Breast epithelium (tissue), 4 donors: ENCODE data around the gene EIF4H. TPM values are rescaled to one million over a fixed set of nuclear protein-coding genes. Genes with fewer than 3 reads are reported as not detected.
"Not testable (repeated sequence)": the region's sequence is repeated elsewhere in the genome, so short reads cannot be mapped to it uniquely, and the experiment has no call there.

Experiments
- DNase-seq, 2 donors: peaks; one replicate each; pipeline ENCODE4 v3.0.0-alpha.2; 2019; ENCODE audit warnings: low spot score in 2 of 2
- H3K27ac ChIP-seq, 2 donors: fragments of 200-600 bp; sonication (generic) in 1 of 2; one replicate each; pipeline ENCODE4 v1.5.1; 2016 to 2019; ENCODE audit warnings: mild to moderate bottlenecking in 1 of 2
- H3K27me3 ChIP-seq, 2 donors: fragments of 200-600 bp; sonication (generic) in 1 of 2; one replicate each; pipeline versions ENCODE4 v1.5.1 to v1.6.0; 2017 to 2019; ENCODE audit warnings: control low read depth in 1 of 2, mild to moderate bottlenecking in 1 of 2
- H3K36me3 ChIP-seq: fragments of 200-600 bp; one replicate; pipeline ENCODE4 v1.5.1; 2019
- H3K4me1 ChIP-seq, 2 donors: fragments of 200-600 bp; sonication (generic); one replicate each; pipeline ENCODE4 v1.5.1; 2016 to 2019; ENCODE audit warnings: control low read depth in 1 of 2
- H3K4me3 ChIP-seq, 3 donors: fragments of 200-600 bp; sonication (generic); 1 replicate in 2 of 3; 2 replicates in 1 of 3; pipeline ENCODE4 v1.5.1; 2016 to 2019; ENCODE audit warnings: mild to moderate bottlenecking in 3 of 3, moderate library complexity in 2 of 3
- H3K9me3 ChIP-seq, 2 donors: fragments of 200-600 bp; sonication (generic) in 1 of 2; one replicate each; pipeline ENCODE4 v1.5.1; 2016 to 2019; ENCODE audit warnings: control low read depth in 1 of 2
- POLR2A ChIP-seq: fragments of 450-650 bp; IDR thresholded peaks from one replicate; pipeline ENCODE4 v1.6.1; 2016; ENCODE audit warnings: antibody characterized with exemption, mild to moderate bottlenecking, moderate library complexity
- POLR2AphosphoS5 ChIP-seq, 3 donors: sonication (generic); formaldehyde crosslinking; IDR thresholded peaks; one replicate each; pipeline ENCODE4 v1.6.1; 2017; ENCODE audit warnings: antibody characterized with exemption in 3 of 3
- intact Hi-C: fragments of 100-400 bp; cut with DNase I; formaldehyde crosslinking; loops from one replicate; pipeline ENCODE4 v1.15.1; 2023; ENCODE audit warnings: low total_unique reads
- total RNA-seq, 3 donors: library from RNA; depleted of rRNA; stranded (reverse); fragments of >200 nt; gene quantifications; one replicate each; pipeline ENCODE4 v1.1.0, GENCODE V29; 2016
- TF ChIP-seq, protein P1 (sequence below), 3 donors: fragments of 450-650 bp; IDR thresholded peaks; one replicate each; pipeline ENCODE4 v1.5.1; 2016 to 2017; ENCODE audit warnings: antibody characterized with exemption in 3 of 3, mild to moderate bottlenecking in 3 of 3, moderate library complexity in 3 of 3

The EIF4H gene
- total RNA-seq, 3 donors from 2014 or later = 199 to 256 (median 238) TPM

- TF ChIP-seq, protein P1, sequence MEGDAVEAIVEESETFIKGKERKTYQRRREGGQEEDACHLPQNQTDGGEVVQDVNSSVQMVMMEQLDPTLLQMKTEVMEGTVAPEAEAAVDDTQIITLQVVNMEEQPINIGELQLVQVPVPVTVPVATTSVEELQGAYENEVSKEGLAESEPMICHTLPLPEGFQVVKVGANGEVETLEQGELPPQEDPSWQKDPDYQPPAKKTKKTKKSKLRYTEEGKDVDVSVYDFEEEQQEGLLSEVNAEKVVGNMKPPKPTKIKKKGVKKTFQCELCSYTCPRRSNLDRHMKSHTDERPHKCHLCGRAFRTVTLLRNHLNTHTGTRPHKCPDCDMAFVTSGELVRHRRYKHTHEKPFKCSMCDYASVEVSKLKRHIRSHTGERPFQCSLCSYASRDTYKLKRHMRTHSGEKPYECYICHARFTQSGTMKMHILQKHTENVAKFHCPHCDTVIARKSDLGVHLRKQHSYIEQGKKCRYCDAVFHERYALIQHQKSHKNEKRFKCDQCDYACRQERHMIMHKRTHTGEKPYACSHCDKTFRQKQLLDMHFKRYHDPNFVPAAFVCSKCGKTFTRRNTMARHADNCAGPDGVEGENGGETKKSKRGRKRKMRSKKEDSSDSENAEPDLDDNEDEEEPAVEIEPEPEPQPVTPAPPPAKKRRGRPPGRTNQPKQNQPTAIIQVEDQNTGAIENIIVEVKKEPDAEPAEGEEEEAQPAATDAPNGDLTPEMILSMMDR (IDR thresholded peaks at IDR 0.05) = no peak
- TF ChIP-seq POLR2AphosphoS5 (IDR thresholded peaks at IDR 0.05) = no peak
- TF ChIP-seq POLR2A = no peak
- H3K36me3 ChIP-seq = no peaks in the 10 kb centered on the region
- H3K4me3 ChIP-seq = no peak overlapping the region
- H3K27ac ChIP-seq = no peak overlapping the region
- intact Hi-C loops = loop anchor here (10.0 kb wide), 1 partner anchor 197 kb away; no protein-coding TSS in a partner anchor
- H3K9me3 ChIP-seq = no peaks in the 10 kb centered on the region
- no peaks in the 10 kb centered on the region for H3K4me1 ChIP-seq
- no peak for DNase-seq
- no peaks in the 10 kb centered on the region for H3K27me3 ChIP-seq
These were observed 33.4 kb downstream of the EIF4H start for GRCh38 chr7:74207586-74207985.

DNA sequence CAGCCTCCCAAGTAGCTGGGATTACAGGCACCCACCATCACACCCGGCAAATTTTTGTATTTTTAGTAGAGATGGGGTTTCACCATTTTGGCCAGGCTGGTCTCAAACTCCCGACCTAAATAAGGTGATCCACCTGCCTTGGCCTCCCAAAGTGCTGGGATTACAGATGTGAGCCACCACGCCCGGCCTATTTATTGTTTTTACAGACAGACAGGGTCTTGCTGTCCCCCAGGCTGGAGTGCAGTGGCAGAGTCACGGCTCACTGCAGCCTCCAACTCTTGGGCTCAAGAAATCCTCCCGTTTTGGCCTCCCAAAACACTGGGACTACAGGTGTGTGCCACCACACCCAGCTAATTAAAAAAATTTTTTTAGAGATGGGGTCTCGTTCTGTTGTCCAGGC lies 34.1 kb downstream of the EIF4H start:
- intact Hi-C loops = loop anchor here (10.0 kb wide), 1 partner anchor 197 kb away; no protein-coding TSS in a partner anchor
- H3K27ac ChIP-seq, H3K4me3 ChIP-seq, H3K36me3 ChIP-seq, DNase-seq, H3K27me3 ChIP-seq, H3K4me1 ChIP-seq, H3K9me3 ChIP-seq: not testable (repeated sequence)

DNA sequence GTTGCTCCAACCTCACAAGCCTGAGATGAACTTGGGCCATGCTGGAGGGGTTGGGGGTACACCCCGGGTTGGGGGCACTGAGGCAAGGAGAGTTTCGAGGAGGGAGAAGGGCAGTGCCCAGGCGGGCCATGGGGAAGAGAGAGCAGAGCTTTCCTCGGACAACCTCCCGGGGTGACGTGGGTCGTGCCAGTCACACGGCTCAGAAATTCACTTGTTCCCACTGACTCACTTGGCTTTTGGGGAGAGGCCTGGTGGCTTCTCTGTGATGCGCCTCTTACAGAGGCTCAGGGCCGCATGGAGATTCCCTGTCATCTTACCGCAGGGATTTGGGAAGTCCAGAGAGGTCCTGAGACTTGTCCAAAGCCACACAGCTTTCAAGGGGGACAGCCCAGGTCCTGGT lies 38.5 kb downstream of the EIF4H start:
- Histone ChIP-seq H3K9me3 (no peaks in the 10 kb centered on the region), H3K36me3 (no peaks in the 10 kb centered on the region), H3K27me3 (no peaks in the 10 kb centered on the region), H3K4me3 (no peak overlapping the region), H3K4me1 (no peaks in the 10 kb centered on the region), H3K27ac (no peak overlapping the region)
- no peak for DNase-seq
- intact Hi-C loops = no loop called here
- TF ChIP-seq POLR2AphosphoS5 (IDR thresholded peaks at IDR 0.05) = no peak
- TF ChIP-seq, protein P1 (IDR thresholded peaks at IDR 0.05) = no peak

GRCh38 chr7:74214816-74215630 lies 40.9 kb downstream of the EIF4H start:
- no peak for DNase-seq
- intact Hi-C loops = no loop called here
- Histone ChIP-seq H3K9me3 (no peaks in the 10 kb centered on the region), H3K4me1 (no peaks in the 10 kb centered on the region), H3K4me3 (no peak overlapping the region), H3K27ac (no peak overlapping the region), H3K36me3 (no peaks in the 10 kb centered on the region), H3K27me3 (no peaks in the 10 kb centered on the region)
- TF ChIP-seq, protein P1 (IDR thresholded peaks at IDR 0.05) = no peak
- TF ChIP-seq POLR2AphosphoS5 (IDR thresholded peaks at IDR 0.05) = no peak
- no peak for TF ChIP-seq POLR2A

GRCh38 chr7:74215921-74216320 lies 41.8 kb downstream of the EIF4H start:
- no peaks in the 10 kb centered on the region for H3K4me1 ChIP-seq
- no peaks in the 10 kb centered on the region for H3K36me3 ChIP-seq
- no peaks in the 10 kb centered on the region for H3K9me3 ChIP-seq
- H3K4me3 ChIP-seq = no peak overlapping the region
- no peaks in the 10 kb centered on the region for H3K27me3 ChIP-seq
- TF ChIP-seq POLR2AphosphoS5 (IDR thresholded peaks at IDR 0.05) = no peak
- TF ChIP-seq POLR2A = no peak
- TF ChIP-seq, protein P1 (IDR thresholded peaks at IDR 0.05) = no peak
- DNase-seq = no peak
- intact Hi-C loops = no loop called here
- no peak overlapping the region for H3K27ac ChIP-seq
